MM.1S (cell line): Measurements from ENCODE around the gene CARMIL1.
A peak's percentile ranks its signal among the peaks of the same experiment; 100 is the strongest.

Experiments used
- DNase-seq: peaks from one replicate; pipeline ENCODE4 v3.0.0-alpha.2; 2015
- H2AFZ ChIP-seq: fragments of 300-600 bp; sonication (generic); 2 replicates; pipeline ENCODE4 v1.6.0; 2016; ENCODE audit warnings: antibody characterized with exemption, low read length
- H3F3A ChIP-seq: fragments of 300-600 bp; sonication (generic); 2 replicates; pipeline ENCODE4 v1.6.1; 2016; ENCODE audit warnings: mild to moderate bottlenecking, antibody characterized with exemption, low read length, moderate library complexity, mixed read lengths; ENCODE audit not compliant: insufficient read depth
- H3K27ac ChIP-seq: fragments of 300-600 bp; sonication (generic); 2 replicates; pipeline ENCODE4 v1.5.1; 2016; ENCODE audit warnings: mild to moderate bottlenecking, low read length
- H3K27me3 ChIP-seq: fragments of 300-600 bp; sonication (generic); replicated peaks from 2 replicates; pipeline ENCODE4 v1.6.0; 2016; ENCODE audit warnings: low read length; ENCODE audit not compliant: insufficient read depth
- H3K36me3 ChIP-seq: fragments of 300-600 bp; sonication (generic); replicated peaks from 2 replicates; pipeline ENCODE4 v1.6.1; 2016; ENCODE audit warnings: mild to moderate bottlenecking, low read length, mixed read lengths; ENCODE audit not compliant: insufficient read depth
- H3K4me1 ChIP-seq: fragments of 300-600 bp; sonication (generic); 2 replicates; pipeline ENCODE4 v1.6.1; 2016; ENCODE audit warnings: low read length, mixed read lengths
- H3K4me2 ChIP-seq: fragments of 300-600 bp; sonication (generic); 2 replicates; pipeline ENCODE4 v1.6.0; 2016; ENCODE audit warnings: low read depth, low read length
- H3K4me3 ChIP-seq: fragments of 300-600 bp; sonication (generic); 2 replicates; pipeline ENCODE4 v1.5.1; 2016; ENCODE audit warnings: low read length, mixed read lengths
- H3K79me2 ChIP-seq: fragments of 300-600 bp; sonication (generic); 2 replicates; pipeline ENCODE4 v1.6.1; 2016; ENCODE audit warnings: mixed run types, low read length, mixed read lengths
- H3K9ac ChIP-seq: fragments of 300-600 bp; sonication (generic); 2 replicates; pipeline ENCODE4 v1.6.1; 2016; ENCODE audit warnings: low read length, mixed read lengths
- H3K9me2 ChIP-seq: fragments of 300-600 bp; sonication (generic); replicated peaks from 2 replicates; pipeline ENCODE4 v1.6.1; 2016; ENCODE audit warnings: mild to moderate bottlenecking, low read length, mixed read lengths; ENCODE audit not compliant: insufficient read depth
- H3K9me3 ChIP-seq: fragments of 300-600 bp; sonication (generic); replicated peaks from 2 replicates; pipeline ENCODE4 v1.6.1; 2016; ENCODE audit warnings: mild to moderate bottlenecking, low read length, mixed read lengths; ENCODE audit not compliant: insufficient read depth
- H4K20me1 ChIP-seq: fragments of 300-600 bp; sonication (generic); 2 replicates; pipeline ENCODE4 v1.6.1; 2016; ENCODE audit warnings: mild to moderate bottlenecking, low read length, moderate library complexity, mixed read lengths; ENCODE audit not compliant: insufficient read depth
- EZH2 ChIP-seq: fragments of 300-600 bp; sonication (generic); optimal IDR thresholded peaks from 2 replicates; pipeline ENCODE3; 2017; ENCODE audit warnings: low read depth, mild to moderate bottlenecking, antibody characterized with exemption, low read length, mixed read lengths
- EZH2phosphoT487 ChIP-seq: fragments of 300-600 bp; sonication (generic); IDR thresholded peaks from 2 replicates; pipeline ENCODE4 v1.6.1; 2018; ENCODE audit warnings: antibody characterized with exemption, low read length
- TF ChIP-seq, protein P1 (sequence below): fragments of 300-600 bp; sonication (generic); IDR thresholded peaks from 2 replicates; pipeline ENCODE4 v1.5.1; 2016; ENCODE audit warnings: antibody characterized with exemption, low read length, mixed read lengths

Gene CARMIL1

DNA sequence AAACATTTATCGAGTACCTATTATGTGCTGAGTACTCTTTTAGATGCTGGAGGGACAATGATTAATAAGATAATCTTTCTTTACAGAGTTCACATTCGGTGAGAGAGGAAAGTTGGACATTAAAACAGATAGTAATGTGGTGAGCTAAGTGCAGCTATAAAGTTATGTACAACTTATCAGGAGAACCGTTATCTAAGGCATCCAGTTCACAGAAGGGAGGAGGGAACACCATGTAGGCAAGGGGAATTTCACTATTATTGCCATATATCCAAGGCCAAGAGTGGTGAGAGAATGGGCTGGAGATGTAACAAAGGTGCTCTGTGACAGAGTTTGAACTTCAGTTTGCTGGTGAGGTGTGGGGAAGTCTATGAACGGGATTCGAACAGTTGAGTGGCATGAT lies 105.8 kb downstream of the CARMIL1 start:
- Histone ChIP-seq H3K4me1 (peaks cover 71% of the 10 kb centered on the region), H4K20me1 (no peaks in the 10 kb centered on the region), H3K27me3 (no peaks in the 10 kb centered on the region), H3K9me2 (no peaks in the 10 kb centered on the region), H3K4me2 (peak overlapping the region; percentile 22; the same call in 1 of the 2 replicates), H3F3A (peaks cover 50% of the 10 kb centered on the region), H3K36me3 (no peaks in the 10 kb centered on the region), H3K4me3 (no peak overlapping the region), H3K79me2 (peaks cover 89% of the 10 kb centered on the region), H3K27ac (peak overlapping the region; percentile 89), H2AFZ (no peak overlapping the region), H3K9me3 (no peaks in the 10 kb centered on the region), H3K9ac (peak overlapping the region; percentile 34; the same call in 1 of the 2 replicates)
- TF ChIP-seq EZH2phosphoT487 (no peak), EZH2 (no peak)
- TF ChIP-seq, protein P1, sequence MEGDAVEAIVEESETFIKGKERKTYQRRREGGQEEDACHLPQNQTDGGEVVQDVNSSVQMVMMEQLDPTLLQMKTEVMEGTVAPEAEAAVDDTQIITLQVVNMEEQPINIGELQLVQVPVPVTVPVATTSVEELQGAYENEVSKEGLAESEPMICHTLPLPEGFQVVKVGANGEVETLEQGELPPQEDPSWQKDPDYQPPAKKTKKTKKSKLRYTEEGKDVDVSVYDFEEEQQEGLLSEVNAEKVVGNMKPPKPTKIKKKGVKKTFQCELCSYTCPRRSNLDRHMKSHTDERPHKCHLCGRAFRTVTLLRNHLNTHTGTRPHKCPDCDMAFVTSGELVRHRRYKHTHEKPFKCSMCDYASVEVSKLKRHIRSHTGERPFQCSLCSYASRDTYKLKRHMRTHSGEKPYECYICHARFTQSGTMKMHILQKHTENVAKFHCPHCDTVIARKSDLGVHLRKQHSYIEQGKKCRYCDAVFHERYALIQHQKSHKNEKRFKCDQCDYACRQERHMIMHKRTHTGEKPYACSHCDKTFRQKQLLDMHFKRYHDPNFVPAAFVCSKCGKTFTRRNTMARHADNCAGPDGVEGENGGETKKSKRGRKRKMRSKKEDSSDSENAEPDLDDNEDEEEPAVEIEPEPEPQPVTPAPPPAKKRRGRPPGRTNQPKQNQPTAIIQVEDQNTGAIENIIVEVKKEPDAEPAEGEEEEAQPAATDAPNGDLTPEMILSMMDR, result no peak
- no peak for DNase-seq

DNA sequence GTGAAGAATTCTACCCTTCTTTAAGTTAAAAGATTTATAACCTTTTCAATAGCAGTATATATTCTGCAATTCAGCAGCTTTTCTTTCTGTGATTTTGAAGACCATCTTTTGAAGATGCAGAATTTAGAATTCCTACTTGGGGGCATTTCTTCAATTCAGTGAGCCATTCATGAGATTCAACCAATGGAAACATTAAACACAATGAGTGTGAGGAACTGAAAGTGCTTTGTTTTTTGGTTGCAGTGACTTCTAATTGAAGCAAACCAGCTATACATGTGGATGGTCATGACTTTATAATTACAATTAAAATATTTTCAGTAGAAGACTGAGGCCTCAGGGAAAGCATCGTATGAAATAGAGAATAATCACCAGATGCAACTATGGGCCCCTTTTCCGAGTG lies 108.3 kb downstream of the CARMIL1 start:
- Histone ChIP-seq H3K27ac (peak overlapping the region; percentile 90), H3K9me3 (no peaks in the 10 kb centered on the region), H3K27me3 (no peaks in the 10 kb centered on the region), H3F3A (peaks cover 50% of the 10 kb centered on the region), H3K4me1 (peaks cover 81% of the 10 kb centered on the region), H3K4me2 (peak overlapping the region; percentile 53), H3K36me3 (no peaks in the 10 kb centered on the region), H3K4me3 (no peak overlapping the region), H3K79me2 (peaks cover 88% of the 10 kb centered on the region), H3K9me2 (no peaks in the 10 kb centered on the region), H4K20me1 (no peaks in the 10 kb centered on the region), H3K9ac (peak overlapping the region; percentile 56), H2AFZ (no peak overlapping the region)
- DNase-seq, result peak; percentile 49
- no peak for TF ChIP-seq EZH2
- no peak for TF ChIP-seq EZH2phosphoT487
- TF ChIP-seq, protein P1, result no peak

DNA sequence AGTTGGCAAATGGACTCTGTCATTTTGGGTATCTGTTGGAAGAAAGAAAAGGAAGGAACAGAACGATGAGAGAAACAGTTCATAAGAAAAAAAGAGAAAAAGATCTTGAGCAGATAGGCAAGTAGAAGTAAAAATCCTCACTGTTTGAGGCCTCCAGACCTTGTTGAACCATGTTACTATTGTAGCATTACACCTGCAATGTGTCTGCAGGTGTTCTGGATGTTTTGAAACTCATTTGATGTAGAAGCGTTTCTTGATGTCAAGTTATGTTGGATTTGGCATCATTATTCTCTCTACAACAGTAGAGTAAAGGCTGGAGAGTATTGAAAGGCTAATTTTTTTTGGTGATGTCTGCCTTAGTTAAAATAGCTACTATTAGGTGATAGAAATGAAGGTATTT lies 108.7 kb downstream of the CARMIL1 start:
- H3K79me2 ChIP-seq, result peaks cover 88% of the 10 kb centered on the region
- H3K4me2 ChIP-seq, result peak overlapping the region; percentile 53
- DNase-seq, result peak; percentile 68

More for the DNA sequence above, 108.7 kb downstream of the CARMIL1 start:
- Histone ChIP-seq H4K20me1 (no peaks in the 10 kb centered on the region), H2AFZ (no peak overlapping the region), H3K36me3 (no peaks in the 10 kb centered on the region), H3F3A (peaks cover 50% of the 10 kb centered on the region), H3K4me1 (peaks cover 79% of the 10 kb centered on the region), H3K4me3 (no peak overlapping the region), H3K9me2 (no peaks in the 10 kb centered on the region), H3K9me3 (no peaks in the 10 kb centered on the region), H3K9ac (peak overlapping the region; percentile 56), H3K27me3 (no peaks in the 10 kb centered on the region), H3K27ac (peak overlapping the region; percentile 90)
- TF ChIP-seq EZH2 (no peak), EZH2phosphoT487 (no peak)
- TF ChIP-seq, protein P1, result no peak
